Stimulated activated CD8-positive, alpha-beta memory T cell treated with anti-CD3 and anti-CD28 coated beads, Interleukin-12 subunit alpha, Interleukin-12 subunit beta, amount 100 ng/mL, for 1 hour (primary cell): ENCODE results near the gene PCBP1.
A peak's percentile ranks its signal among the peaks of the same experiment; 100 is the strongest.
"Not testable (repeated sequence)": the region's sequence is repeated elsewhere in the genome, so short reads cannot be mapped to it uniquely, and the experiment has no call there.

Experiments used
- DNase-seq: peaks from one replicate; pipeline ENCODE4 v3.0.0-alpha.2; 2020; ENCODE audit warnings: low read depth

Gene PCBP1

DNA sequence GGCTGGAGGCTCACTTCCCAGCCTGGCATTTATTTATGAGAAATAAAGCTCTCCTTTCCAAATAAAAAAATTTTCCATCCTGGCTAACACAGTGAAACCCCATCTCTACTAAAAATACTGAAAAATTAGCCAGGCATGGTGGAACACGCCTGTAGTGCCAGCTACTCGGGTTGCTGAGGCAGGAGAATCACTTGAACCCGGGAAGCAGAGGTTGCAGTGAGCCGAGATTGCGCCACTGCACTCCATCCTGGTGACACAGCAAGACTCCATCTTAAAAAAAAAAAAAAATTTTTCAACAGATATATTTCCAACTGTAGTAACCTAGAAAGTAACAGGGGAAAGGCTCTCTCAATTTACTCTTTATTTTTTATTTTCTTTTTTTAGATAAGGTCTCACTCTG is 6.1 kb upstream of the PCBP1 start:
- no peak for DNase-seq

DNA sequence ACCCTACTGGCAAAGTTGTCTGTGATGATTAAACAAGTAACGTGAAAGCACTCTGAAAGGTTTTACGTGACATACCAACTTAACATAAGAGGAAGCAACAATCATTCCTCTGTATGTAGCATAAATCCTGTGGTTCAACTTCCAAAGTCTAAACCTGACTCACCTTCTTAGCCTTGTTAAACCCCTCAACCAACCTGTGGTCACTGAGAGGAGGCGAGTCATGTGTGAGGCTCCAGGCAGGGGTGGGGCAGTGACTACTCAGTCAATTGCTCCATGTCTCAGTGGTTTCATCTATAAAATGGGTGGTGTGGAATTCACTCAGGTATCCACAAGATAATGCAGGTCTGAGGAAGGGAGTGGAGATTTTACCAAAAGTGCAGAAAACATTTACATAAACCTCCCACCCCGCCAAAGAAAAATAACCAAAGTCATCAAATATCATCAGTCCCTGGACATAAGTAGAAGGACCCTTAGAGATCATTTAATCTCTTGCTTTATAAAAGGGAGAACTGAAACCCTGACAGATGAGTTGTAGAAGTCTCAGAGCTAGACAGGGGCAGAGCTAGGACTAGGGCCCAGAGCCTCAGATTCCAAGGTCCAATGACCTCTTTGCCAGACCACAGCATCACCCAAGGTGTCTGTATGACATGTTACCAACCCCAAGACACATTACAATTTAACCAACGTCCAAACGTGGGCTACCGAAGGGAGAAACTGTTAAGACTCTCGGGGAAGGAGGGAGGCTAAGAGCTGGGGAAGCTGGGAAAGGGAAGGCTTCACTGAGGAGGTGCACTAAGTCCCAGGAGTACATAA is 3.7 kb upstream of the PCBP1 start:
- no peak for DNase-seq

DNA sequence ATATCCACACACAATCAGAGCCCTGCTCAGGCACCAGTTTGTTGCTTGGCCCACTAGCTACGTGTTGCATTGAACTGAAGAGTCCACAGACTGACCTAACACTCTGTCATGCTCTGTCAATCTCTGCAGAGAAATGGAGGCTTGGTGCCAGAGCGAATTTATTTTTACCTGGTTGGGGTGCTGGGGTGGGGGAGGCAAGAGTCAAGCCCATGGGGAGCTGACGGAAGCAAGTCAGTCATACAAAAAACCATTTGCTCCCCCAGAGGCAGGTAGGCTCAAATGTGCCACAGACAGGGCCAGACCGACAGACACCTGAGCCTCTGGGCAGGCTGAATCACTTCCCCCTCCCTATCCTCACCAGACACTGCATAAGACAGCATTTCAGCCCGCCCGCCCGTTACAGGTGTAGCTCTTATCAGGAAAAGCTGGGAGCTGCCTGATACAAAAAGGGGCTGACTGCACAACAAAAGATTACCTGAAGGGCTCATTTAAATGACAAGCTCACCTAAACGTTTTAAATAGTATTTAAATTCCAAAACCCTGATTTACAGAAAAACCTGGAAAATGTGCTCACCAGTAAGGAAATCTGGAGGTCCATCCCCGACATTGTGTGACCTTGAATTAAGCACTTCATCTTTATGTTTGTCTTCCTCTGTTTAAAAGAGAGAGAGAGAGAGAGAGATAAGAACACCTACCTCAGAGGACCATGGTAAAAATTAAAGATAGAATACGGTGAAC is 2.1 kb upstream of the PCBP1 start:
- peak; percentile 58 for DNase-seq

DNA sequence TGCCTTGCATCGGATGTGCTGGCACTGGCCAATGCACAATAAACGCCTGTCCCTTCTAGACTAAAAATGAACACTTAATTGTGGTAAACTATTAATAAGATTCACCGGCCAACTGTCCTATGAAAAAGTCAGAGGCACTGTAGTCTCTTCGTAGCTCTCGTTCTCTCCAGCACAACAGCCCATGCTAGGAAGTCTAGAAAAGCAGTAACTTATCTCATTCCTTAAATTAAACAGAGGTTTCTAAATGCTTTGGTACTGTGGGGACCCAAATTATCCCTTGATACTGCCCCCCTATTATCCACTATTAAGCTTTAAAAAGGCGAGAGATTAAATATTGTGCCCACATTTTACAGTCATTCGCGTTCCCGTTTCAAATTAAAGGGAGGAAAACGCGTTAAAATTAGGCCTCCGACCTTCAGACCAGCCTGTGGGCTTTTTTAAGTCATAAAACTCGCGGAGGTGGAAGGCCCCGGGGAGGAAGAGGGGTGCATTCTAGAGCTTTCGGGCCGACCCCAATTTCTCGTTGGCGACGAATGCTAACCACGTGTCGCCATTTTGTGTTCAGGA is 1.5 kb upstream of the PCBP1 start:
- no peak for DNase-seq

DNA sequence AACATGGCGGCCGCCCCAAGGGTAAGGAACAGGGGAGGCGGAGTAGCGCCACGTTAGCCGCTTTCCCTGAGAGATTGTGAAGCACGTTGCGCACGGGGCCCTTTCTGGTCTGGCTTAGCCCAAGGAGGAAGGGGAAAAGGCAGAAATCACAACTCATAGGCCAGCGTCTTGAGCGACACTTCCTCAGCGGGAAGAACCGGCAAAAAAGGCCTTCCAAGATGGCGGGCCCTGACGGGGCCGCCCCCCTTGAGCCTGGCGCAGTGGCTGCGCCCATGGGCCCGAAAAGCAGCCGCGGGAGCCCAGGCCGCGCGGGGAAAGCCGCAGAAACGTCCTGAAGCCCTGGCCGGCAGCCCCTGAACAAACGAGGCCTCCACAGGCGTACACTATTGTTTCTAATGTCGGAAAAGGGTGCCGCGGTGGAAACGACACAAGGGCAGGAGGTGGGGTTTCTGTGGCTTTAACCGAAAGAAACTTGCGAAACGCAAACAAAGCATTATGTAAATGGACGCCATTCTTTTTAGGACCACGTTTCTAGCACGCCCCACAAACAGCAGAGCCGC is 919 bp upstream of the PCBP1 start:
- peak; percentile 59 for DNase-seq

DNA sequence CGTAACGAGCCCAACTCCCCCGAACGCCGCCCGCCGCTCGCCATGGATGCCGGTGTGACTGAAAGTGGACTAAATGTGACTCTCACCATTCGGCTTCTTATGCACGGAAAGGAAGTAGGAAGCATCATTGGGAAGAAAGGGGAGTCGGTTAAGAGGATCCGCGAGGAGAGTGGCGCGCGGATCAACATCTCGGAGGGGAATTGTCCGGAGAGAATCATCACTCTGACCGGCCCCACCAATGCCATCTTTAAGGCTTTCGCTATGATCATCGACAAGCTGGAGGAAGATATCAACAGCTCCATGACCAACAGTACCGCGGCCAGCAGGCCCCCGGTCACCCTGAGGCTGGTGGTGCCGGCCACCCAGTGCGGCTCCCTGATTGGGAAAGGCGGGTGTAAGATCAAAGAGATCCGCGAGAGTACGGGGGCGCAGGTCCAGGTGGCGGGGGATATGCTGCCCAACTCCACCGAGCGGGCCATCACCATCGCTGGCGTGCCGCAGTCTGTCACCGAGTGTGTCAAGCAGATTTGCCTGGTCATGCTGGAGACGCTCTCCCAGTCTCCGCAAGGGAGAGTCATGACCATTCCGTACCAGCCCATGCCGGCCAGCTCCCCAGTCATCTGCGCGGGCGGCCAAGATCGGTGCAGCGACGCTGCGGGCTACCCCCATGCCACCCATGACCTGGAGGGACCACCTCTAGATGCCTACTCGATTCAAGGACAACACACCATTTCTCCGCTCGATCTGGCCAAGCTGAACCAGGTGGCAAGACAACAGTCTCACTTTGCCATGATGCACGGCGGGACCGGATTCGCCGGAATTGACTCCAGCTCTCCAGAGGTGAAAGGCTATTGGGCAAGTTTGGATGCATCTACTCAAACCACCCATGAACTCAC is 673 bp downstream of the PCBP1 start:
- no peak for DNase-seq

DNA sequence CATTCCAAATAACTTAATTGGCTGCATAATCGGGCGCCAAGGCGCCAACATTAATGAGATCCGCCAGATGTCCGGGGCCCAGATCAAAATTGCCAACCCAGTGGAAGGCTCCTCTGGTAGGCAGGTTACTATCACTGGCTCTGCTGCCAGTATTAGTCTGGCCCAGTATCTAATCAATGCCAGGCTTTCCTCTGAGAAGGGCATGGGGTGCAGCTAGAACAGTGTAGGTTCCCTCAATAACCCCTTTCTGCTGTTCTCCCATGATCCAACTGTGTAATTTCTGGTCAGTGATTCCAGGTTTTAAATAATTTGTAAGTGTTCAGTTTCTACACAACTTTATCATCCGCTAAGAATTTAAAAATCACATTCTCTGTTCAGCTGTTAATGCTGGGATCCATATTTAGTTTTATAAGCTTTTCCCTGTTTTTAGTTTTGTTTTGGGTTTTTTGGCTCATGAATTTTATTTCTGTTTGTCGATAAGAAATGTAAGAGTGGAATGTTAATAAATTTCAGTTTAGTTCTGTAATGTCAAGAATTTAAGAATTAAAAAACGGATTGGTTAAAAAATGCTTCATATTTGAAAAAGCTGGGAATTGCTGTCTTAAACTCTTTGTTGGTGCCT is 1.4 kb downstream of the PCBP1 start:
- no peak for DNase-seq

DNA sequence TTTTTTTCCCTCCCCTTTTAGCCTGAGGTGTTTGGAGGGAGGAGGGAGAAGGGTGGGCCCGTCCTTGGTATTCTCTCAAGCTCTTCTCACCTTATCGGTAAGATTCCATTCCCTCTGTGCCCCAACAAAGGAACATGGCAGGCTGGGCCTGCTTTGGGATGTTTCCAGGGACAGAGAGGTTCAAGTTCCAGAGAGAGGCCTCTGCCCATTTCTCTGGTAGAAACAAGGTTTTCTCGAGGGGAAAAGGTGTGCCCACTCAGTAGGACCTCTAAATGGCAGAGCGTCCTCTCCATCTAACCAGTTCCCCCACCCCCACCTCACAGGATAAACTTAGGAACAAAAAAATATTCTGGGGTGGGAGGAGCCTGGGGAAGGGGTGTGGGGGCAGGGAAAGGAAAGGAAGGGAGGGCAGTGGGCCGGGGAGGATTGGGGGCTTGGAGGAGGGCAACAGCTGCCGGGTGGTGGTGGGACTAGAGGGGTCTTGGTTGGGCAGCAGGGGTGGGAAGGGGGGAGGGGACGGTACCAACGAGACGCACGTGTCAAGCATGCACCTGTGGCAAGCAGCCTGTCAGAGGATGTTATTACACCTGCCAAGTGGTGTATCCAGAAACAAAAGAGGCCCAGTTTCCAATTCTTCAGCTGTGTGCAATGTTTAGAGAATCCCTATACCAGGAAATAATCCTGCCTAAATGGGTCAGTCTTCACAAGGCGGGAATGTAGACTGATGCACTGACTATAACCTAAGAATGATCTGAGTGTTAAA is 2.1 kb downstream of the PCBP1 start:
- DNase-seq, result no peak

DNA sequence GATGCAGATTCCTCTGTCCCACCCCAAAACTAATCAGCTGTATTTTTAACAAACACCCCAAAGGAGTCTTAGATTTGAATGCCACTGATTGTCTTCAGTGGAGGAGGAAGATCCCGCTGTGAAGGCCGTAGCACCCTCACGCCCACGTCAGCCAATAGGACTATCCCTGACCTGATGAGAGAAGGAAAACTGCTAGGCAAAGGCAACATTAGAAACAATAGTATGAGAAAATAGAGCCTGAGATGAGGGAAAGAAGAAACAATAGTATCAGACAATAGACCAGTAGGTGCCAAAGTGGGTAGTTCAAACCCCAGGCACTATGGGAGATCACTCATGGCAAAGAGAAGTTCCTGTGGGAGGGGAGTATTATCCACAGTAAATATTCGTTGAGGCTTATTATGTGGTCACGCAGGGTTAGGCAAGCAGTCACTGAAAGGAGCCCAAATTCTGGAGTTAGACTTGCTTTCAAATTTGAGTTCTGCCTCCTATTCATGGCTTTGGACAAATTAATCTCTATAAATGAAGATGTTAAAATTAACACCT is 2.8 kb downstream of the PCBP1 start:
- DNase-seq, result no peak

DNA sequence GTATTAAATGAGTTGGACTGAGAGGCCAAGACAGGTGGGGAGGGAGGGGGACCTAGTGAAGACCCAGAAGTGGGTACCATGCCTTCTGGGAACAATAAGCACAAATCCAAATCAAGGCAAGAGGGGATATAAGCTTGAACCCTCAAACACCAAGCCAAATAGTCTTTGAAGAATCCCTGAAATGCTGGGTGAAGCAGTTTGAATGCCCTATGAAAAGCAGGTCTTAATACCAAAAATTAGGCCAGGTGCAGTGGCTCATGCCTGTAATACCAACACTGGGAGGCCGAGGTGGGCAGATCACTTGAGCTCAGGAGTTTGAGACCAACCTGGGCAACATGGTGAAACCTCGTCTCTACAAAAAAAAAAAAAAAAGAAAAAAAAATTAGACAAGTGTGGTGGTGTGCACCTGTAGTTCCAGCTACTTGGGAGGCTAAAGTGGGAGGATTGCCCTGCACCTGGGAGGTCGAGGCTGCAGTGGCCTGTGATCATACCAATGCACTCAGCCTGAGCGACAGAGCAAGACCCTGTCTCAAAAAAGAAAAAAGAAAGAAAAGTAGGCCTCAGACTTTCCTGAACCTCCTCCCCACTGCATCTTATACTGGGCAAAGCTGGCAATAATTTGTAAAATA is 3.5 kb downstream of the PCBP1 start:
- no peak for DNase-seq

DNA sequence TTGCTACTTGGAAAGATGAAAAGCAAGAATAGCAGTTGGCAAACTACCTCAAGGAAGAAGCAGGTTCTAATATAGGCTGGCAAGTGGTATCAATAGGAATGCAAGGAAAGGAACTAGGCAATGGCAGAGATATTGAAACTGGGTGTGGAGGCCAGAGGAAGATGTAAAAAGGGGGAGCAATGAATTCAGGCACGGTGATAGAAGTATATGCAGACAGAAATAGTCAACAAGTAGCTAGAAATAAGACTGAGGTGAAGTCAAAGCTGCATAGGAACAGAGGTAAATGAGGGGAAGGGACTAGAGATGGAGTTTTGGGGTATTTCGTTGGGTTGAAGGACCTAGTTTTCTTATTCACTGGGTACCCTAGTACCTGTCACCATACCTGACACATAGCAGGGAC is 4.1 kb downstream of the PCBP1 start:
- DNase-seq, result no peak

DNA sequence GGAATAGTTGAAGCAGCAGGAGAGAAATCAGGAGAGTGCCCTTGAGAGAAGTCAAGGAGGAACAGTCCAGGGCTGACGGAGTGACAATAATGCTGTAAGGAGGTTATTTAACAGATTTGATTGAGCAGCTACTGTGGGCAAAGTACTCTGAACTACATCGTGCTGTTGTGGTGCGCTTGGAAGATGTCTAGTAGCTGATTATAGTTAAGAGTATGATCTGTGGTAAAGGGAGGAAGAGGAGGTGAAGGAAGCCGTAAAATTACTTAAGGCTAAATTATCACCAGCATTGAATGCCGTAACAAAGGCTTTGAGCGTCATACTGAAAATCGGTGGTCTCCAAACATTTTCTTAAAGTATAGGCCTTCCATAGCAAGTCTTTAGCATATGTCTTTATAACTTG is 4.5 kb downstream of the PCBP1 start:
- no peak for DNase-seq

DNA sequence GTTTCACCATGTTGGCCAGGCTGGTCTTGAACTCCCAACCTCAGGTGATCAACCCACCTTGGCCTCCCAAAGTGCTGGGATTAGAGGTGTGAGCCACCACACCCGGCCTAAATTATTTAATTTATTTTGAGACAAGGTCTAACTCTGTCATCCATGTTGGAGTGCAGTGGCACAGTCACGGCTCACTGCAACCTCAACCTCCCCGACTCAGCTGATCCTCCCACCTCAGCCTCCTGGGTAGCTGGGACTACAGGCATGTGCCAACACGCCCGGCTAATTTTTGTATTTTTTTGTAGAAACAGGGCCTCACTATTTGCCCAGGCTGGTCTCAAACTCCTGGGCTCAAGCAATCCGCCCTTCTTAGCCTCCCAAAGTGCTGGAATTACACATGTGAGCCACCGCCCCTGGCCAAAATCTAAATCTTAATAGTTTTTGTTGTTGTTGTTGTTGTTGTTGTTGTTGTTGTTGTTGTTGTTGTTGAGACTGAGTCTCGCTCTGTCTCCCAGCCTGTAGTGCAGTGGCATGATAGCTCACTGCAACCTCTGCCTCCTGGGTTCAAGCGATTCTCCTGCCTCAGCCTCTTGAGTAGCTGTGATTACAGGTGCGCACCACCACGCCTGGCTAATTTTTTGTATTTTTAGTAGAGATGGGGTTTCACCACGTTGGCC is 5.4 kb downstream of the PCBP1 start:
- not testable (repeated sequence) for DNase-seq

DNA sequence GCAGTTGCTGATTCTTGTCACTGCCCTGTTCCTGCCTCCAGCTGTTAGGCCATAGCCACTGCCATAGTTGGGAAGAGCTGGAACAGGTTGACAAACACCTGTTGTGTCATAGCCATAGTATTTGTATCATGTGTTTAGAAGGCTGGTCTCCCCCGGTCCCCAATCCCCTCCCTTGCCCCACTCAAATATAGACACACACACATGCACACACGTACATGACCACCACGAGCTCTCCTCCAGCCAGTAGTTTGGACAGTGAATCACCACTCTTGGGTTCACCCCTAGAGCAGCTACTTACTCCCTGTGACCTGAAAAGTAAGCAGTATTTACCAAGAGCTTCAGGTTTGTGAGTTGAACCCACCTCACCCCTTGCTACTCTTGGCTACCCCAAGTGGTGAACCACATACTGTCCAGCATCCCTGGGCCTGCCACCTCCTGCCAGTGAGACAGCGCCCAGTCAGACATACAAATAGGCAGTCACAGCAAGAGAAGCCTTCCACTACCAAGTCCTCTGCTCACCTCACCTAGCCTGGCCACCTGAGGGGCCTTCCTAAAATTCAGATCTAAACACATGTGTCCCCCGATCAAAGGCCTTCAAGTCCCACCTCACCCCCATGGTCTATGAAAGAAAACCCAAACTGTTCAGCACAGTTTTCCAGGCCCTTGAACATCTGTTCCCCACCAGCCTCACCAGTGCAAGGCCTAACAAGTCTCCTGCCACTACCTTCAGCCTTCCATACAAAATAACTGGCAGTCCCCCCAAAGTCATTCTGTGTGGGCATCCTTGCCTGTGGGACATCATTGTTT is 7.1 kb downstream of the PCBP1 start:
- no peak for DNase-seq

DNA sequence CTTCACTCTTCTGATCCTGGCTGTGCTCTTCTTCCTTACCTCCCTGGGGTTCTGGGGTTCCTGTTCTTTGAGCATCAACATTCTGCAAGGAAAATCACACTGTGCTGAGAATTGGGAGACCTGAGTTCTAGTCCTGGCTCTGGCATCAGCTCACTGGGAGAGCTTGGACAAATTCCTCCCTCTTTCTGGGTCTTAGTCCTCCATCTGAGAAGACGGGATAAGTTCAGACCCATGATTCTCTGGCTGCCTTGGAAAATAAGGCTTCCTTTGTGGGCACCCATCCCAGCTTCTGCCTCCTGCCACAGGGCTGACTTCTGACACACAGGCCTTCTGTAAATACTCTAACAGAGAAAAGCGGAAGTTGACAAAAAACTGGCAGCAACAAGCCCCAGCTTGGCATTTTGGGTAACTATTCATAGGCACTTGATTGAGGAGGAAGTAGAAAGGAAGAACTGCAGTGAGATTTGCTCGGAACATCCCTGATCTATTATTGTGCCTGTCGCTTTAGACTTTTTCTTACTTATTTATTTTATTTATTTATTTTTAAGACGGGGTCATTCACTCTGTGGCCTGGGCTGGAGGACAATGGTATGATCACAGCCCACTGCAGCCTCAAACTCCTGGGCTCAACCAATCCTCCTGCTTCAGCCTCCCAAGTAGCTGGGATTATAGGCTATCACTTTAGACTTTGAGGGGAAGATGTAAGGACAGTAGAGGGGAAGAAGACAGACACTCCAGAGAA is 7.9 kb downstream of the PCBP1 start:
- DNase-seq, result no peak

DNA sequence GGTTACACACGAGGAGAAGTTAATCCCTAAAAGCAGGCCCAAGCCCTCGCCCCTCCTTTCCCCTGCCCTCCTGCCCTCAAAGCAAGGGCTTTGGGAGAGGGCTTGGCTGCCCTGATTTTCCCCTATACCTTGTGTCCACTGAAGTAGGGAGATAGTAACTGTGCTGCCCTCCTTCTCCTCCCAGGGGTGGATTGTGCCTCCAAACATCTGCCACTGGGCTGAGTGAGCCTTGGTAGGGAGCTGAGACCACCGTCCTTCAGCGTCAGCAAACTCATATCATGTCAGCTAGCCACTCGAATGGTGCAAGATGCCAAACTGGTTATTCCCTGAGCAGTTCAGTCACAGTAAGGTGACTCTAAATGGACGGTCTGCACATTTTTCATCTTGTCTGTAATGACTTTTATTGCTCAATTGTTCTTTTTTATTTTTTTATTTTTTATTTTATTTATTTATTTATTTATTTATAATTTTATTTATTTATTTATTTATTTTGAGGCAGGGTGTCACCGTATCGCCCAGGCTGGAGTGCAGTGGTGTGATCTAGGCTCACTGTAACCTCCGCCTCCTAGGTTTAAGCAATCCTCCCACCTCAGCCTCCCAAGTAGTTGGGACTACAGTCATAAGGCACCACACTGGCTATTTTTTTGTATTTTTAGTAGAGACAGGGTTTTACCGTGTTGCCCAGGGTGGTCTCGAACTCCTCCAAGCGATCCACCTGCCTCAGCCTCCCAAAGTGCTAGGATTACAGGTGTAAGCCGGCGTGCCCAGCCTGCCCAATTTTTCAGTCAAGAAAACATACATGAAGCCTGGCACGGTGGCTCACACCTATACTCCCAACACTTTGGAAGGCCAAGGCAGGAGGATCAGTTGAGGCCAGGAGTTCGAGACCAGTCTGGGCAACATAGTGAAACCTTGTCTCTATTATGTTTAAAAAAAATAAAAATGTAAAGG is 8.7 kb downstream of the PCBP1 start:
- DNase-seq, result no peak

DNA sequence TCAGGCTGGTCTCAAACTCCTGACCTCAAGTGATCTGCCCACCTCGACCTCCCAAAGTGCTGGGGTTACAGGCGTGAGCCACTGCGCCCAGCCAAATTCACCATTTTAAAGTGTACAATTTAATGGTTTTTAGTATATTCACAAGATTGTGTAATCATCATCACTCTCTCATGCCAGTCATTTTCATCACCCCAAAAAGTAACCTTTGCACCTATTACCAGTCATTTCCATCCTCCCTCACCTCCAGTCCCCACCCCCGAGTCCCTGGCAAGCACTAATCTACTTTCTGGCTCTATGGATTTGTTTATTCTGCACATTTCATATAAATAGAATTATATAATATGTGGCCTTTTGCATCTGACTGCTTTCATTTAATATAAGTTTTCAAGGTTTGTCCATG is 10.8 kb downstream of the PCBP1 start:
- DNase-seq, result no peak
